HL-60 (cell line): ENCODE results near the gene TIMD4.

Experiments used
- DNase-seq, 2 experiments: peaks; one replicate each; pipeline ENCODE4 v3.0.0-alpha.2; 2010 to 2020; ENCODE audit warnings: low read depth in 1 of 2, low spot score in 1 of 2
- H3K27ac ChIP-seq: fragments of 250-450 bp; sonication (Bioruptor Pico); replicated peaks from 2 replicates; pipeline ENCODE4 v1.5.1; 2020; ENCODE audit warnings: mild to moderate bottlenecking, moderate library complexity
- H3K27me3 ChIP-seq: fragments of 250-450 bp; sonication (Bioruptor Pico); 2 replicates; pipeline ENCODE4 v1.5.1; 2021; ENCODE audit warnings: mild to moderate bottlenecking, moderate library complexity; ENCODE audit not compliant: insufficient read depth, poor library complexity, severe bottlenecking
- H3K4me3 ChIP-seq: replicated peaks from 2 replicates; pipeline ENCODE4 v1.5.1; 2011; ENCODE audit warnings: mild to moderate bottlenecking, control low read depth, low read length; ENCODE audit not compliant: insufficient read depth
- CTCF ChIP-seq: IDR thresholded peaks from one replicate; pipeline ENCODE4 v1.5.1; 2011; ENCODE audit warnings: low read length, control low read depth, inconsistent platforms; ENCODE audit not compliant: insufficient read depth
- GABPA ChIP-seq: IDR thresholded peaks from 2 replicates; pipeline ENCODE4 v1.6.1; 2012; ENCODE audit warnings: low read depth
- POLR2AphosphoS5 ChIP-seq: IDR thresholded peaks from 2 replicates; pipeline ENCODE4 v1.6.1; 2012; ENCODE audit warnings: low read depth
- REST ChIP-seq: IDR thresholded peaks from 2 replicates; pipeline ENCODE4 v1.6.1; 2012; ENCODE audit warnings: low read depth; ENCODE audit not compliant: insufficient replicate concordance
- SPI1 ChIP-seq: IDR thresholded peaks from 2 replicates; pipeline ENCODE4 v1.6.1; 2012; ENCODE audit warnings: low read depth, mild to moderate bottlenecking, borderline replicate concordance

TIMD4 gene

GRCh38 chr5:156991714-156992113, 28.7 kb upstream of the TIMD4 start:
- peak in 1 of 2 experiments; percentile 53 for DNase-seq
- no peak overlapping the region for H3K27ac ChIP-seq
- H3K27me3 ChIP-seq = no peaks in the 10 kb centered on the region
- peak; percentile 48; the same call in 1 of the 2 replicates for TF ChIP-seq SPI1
- TF ChIP-seq POLR2AphosphoS5 = no peak
- no peak overlapping the region for H3K4me3 ChIP-seq

- no peak overlapping the region for H3K4me3 ChIP-seq
- no peak overlapping the region for H3K27ac ChIP-seq
- H3K27me3 ChIP-seq = no peaks in the 10 kb centered on the region
- no peak for DNase-seq
- TF ChIP-seq GABPA (no peak), SPI1 (no peak)
These were observed 21.0 kb upstream of the TIMD4 start for GRCh38 chr5:156984064-156984463.

DNA sequence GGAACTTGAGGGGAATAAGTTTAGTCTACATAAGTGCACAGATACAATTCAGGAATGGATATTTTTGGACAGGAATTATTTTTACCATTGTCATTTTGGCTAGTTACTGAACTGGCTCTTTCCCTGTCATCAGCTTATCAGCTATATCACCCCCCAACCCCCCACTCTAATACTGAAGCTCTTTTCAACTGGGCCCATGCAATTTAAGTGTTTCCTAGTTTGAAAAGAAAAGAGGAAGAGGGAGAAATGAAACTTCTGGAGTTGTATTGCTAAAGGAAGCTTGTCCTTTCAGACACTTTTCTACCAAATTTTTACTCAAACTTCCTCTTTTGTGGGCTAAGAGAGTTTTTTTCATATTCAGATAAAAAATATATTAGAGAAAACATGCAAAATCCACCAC, 18.5 kb upstream of the TIMD4 start:
- peak in 1 of 2 experiments; percentile 27 for DNase-seq
- TF ChIP-seq GABPA (no peak), POLR2AphosphoS5 (no peak), CTCF (no peak), REST (no peak), SPI1 (peak; percentile 92)
- peak overlapping the region; percentile 40 for H3K27ac ChIP-seq
- no peak overlapping the region for H3K4me3 ChIP-seq
- no peaks in the 10 kb centered on the region for H3K27me3 ChIP-seq

- no peak overlapping the region for H3K4me3 ChIP-seq
- no peaks in the 10 kb centered on the region for H3K27me3 ChIP-seq
- DNase-seq = no peak
- no peak for TF ChIP-seq CTCF
- no peak for TF ChIP-seq REST
- TF ChIP-seq GABPA = no peak
- no peak for TF ChIP-seq POLR2AphosphoS5
- no peak for TF ChIP-seq SPI1
- no peak overlapping the region for H3K27ac ChIP-seq
These were observed 11.3 kb upstream of the TIMD4 start for GRCh38 chr5:156974328-156974727.

DNA sequence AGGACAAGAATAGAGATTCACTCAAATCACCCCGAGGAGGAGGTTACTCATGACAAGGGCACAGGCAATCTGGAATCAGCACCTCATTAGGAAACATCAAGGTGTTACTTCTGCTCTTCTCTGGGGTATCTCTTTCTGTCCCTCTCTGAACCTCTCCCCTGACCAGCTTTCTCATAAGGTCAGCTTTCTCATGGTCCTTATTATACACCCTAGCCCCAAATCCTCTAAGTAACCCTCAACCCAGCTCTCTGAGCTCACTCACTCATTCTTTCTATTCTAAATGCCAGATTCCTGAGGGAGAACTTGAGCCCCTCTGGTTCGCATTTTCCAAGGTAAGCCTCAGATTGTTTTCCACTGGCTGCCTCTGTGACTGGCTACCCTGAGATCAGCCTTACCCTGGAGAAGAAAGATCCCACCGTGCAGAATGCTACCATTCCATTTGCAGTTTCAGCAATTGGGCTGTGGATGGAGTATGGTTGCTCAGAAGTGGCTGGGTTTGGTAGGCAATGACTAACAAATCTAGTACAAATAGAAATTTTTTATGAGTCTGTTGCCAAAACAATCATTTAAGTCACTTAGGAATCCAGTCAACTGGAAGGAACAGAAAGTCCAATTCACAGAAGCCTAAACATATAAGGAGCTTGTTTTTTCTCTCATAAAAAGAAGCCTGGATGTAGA, 9.0 kb upstream of the TIMD4 start:
- no peak for DNase-seq
- no peaks in the 10 kb centered on the region for H3K27me3 ChIP-seq
- TF ChIP-seq SPI1 (no peak), GABPA (no peak)
- no peak overlapping the region for H3K4me3 ChIP-seq
- no peak overlapping the region for H3K27ac ChIP-seq
